ENCODE results near the gene KRT80. TPM values are rescaled to one million over a fixed set of nuclear protein-coding genes. Genes with fewer than 3 reads are reported as not detected.

KRT80 gene
- total RNA-seq, 4 donors from 2014 or later = 1.1 TPM; not detected in 3

DNA sequence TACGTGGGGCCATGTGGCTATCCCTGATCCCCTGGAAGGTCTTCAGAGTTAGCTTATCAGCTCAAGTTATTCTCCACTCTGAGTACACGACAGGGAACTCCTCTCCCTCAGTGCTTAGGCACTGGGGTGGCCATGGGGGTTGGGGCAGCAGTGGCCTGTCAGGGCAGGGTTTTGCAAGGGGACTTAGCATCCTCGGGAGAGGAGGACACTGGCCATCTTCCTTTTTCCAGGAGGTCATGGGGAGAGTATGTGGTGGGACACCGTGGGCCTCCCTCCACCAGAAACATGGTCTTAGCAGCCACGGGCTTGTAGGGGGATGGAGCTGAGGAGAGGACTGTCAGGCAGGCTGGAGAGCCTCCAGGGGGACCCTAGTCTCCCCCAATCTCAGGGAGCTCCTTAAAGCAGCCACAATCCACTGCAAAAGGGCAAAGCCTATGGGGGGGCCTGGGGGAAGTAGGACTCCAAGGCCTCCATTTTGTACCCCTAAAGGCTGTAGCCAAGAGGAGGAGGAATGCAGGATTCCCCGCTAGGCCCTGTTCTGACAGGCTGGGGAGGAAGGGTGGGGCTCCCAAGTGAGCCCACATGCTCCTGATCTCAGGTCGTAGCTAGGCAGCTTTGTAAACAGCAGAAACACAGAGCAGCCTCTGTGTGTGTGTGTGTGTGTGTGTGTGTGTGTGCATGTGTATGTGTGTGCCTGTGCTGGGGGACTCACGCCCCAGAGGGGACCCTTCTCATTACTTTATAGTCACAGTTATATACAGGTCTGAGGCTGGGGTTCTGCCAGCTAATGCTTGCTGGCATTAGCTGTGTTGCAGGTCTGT lies 36.6 kb downstream of the KRT80 start:
- H3K9me3 ChIP-seq = no peaks in the 10 kb centered on the region
- intact Hi-C loops (cut with DNase I; ENCODE audit: low total_unique reads) = loop anchor here (5.0 to 10.0 kb wide), 3 partner anchors 57 to 820 kb away; no protein-coding TSS in a partner anchor
- no peak overlapping the region for H3K27ac ChIP-seq
- DNase-seq = no peak
- H3K4me3 ChIP-seq = no peak overlapping the region
- H3K4me1 ChIP-seq = no peaks in the 10 kb centered on the region
- H3K27me3 ChIP-seq = no peaks in the 10 kb centered on the region
- TF ChIP-seq POLR2A (IDR thresholded peaks at IDR 0.05) (no peak), CTCF (IDR thresholded peaks at IDR 0.05) (no peak)
- no peaks in the 10 kb centered on the region for H3K36me3 ChIP-seq

- TF ChIP-seq CTCF (IDR thresholded peaks at IDR 0.05) (no peak), POLR2A (IDR thresholded peaks at IDR 0.05) (no peak)
- intact Hi-C loops (cut with DNase I; ENCODE audit: low total_unique reads) = loop anchor here (10.0 kb wide), 2 partner anchors 722 to 822 kb away; no protein-coding TSS in a partner anchor
- H3K4me1 ChIP-seq = no peaks in the 10 kb centered on the region
- no peaks in the 10 kb centered on the region for H3K9me3 ChIP-seq
- no peak overlapping the region for H3K4me3 ChIP-seq
- no peaks in the 10 kb centered on the region for H3K36me3 ChIP-seq
- DNase-seq = no peak
- H3K27me3 ChIP-seq = no peaks in the 10 kb centered on the region
- H3K27ac ChIP-seq = no peak overlapping the region
Measured at GRCh38 chr12:52152905-52153317, 38.9 kb downstream of the KRT80 start.

DNA sequence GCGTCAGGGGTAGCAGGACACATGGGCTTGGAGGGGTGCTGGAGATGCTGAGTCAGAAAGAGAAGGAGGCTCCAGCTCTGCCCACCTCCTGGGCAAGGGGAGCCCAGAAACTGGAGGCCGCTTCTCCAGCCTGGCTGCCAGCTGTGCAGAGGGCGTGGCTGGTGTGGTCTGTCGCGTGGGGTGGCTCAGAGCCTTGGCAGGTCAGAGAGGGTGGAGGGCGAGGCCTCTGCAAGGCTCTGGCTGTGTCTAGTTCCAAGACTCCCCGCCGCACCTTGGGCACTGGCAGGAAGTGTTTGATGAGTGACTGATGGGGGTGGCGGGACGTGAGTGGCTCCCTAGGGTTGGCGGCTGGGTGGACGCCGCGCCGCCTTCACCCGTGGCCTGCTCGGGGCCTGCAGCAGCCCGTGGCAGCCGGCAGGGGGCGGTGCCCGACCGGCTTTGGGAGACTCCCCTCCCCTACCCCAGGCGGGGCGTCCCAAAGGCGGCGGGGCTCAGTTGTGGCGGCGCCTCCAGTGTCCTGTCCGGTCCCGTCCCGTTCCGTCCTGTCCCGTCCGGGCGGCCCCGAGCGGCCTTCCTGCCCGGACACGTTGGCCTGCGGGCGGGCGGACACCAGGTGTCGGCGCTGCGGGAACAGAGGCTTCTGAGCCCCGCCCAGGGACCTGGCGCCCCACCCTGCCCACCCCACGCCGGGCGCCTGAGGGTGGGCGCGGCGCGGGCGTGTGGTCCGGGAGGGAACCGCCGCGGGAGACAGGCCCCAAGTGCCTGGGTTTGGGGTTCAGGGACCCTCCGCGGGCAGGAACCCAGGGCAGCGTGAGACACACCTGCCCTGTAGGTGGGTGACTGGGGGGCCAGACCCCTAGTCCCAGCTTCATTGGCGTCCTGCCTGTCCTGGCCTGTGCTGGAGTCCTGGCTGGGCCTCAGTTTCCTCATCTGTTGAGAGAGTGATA lies 39.7 kb downstream of the KRT80 start:
- intact Hi-C loops (cut with DNase I; ENCODE audit: low total_unique reads) = loop anchor here (10.0 kb wide), 2 partner anchors 723 to 823 kb away; no protein-coding TSS in a partner anchor
- H3K27ac ChIP-seq = no peak overlapping the region
- H3K4me1 ChIP-seq = peaks cover 0 to 4% of the 10 kb centered on the region in 2 donors
- peak overlapping the region in 1 of 2 donors; percentile 9 for H3K4me3 ChIP-seq
- DNase-seq = peak; percentile 47 to 58
- no peaks in the 10 kb centered on the region for H3K27me3 ChIP-seq
- H3K9me3 ChIP-seq = no peaks in the 10 kb centered on the region
- H3K36me3 ChIP-seq = no peaks in the 10 kb centered on the region
- TF ChIP-seq CTCF (IDR thresholded peaks at IDR 0.05) (peak; percentile 70 to 88 (median 78)), POLR2A (IDR thresholded peaks at IDR 0.05) (peak in 1 of 2 donors; percentile 27)

GRCh38 chr12:52151153-52151836 lies 40.5 kb downstream of the KRT80 start:
- Histone ChIP-seq H3K4me3 (no peak overlapping the region), H3K27ac (no peak overlapping the region), H3K27me3 (no peaks in the 10 kb centered on the region), H3K36me3 (no peaks in the 10 kb centered on the region), H3K4me1 (peaks cover 0 to 4% of the 10 kb centered on the region in 2 donors), H3K9me3 (no peaks in the 10 kb centered on the region)
- intact Hi-C loops (cut with DNase I; ENCODE audit: low total_unique reads) = loop anchor here (10.0 kb wide), 2 partner anchors 724 to 824 kb away; no protein-coding TSS in a partner anchor
- TF ChIP-seq CTCF (IDR thresholded peaks at IDR 0.05) = no peak
- no peak for TF ChIP-seq POLR2A (IDR thresholded peaks at IDR 0.05)
- DNase-seq = no peak

Measured in uterus (tissue), 4 donors.